ENCODE data around the gene GALNT9.
"Not testable (repeated sequence)": the region's sequence is repeated elsewhere in the genome, so short reads cannot be mapped to it uniquely, and the experiment has no call there.

Gene GALNT9

GRCh38 chr12:132358241-132359225, 29.1 kb upstream of the GALNT9 start:
- not testable (repeated sequence) for DNase-seq

- DNase-seq: no peak
Observed at GRCh38 chr12:132357623-132358186, 28.3 kb upstream of the GALNT9 start.

DNA sequence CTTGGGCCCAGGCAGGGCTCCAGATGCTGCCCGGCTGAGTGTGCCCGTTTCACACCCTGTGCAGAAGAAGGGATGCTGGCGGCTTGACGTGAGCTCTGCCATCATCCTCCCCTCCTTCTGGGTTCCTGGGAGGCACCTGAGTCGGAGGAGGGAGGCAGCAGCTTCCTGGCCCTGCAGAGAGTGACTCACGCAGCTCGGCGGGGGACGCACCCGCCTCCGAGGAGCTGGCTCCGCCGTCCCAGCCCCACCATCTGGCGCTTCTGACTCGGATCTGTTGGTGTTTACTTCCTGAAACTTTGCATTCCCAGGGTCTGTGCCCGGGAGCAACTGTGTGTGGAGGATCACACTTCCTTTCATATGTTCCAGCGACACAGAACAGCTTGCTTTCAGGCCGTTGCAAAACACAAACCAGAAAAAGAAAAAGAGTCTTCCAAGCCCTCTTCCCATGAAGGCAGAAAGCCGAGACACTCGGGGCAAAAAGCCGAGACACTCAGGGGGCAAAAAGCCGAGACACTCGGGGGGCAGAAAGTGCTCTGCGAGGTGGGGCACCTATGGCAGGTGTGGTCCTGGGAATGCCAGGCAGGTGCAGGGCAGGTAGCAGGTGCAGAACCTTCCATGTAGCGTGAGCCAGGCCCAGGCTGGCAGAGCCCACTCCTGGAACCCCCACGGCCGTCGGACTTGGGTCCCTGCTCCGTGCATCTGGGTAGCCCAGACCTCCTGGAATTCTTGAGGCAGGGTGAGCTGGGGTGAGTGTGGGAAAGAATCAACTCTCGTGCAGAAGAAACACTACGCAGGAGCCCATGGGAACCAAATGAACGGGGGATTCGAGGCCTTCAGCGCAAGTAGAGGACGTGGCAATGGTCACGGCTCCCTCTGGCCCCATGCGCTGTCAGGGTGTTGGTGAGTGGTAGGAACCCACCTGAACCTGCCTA, 27.6 kb upstream of the GALNT9 start:
- DNase-seq: peak; percentile 26 to 59 (median 40)

- DNase-seq: no peak
Observed at GRCh38 chr12:132355742-132356681, 26.6 kb upstream of the GALNT9 start.

GRCh38 chr12:132354982-132355680, 25.7 kb upstream of the GALNT9 start:
- no peak for DNase-seq

DNA sequence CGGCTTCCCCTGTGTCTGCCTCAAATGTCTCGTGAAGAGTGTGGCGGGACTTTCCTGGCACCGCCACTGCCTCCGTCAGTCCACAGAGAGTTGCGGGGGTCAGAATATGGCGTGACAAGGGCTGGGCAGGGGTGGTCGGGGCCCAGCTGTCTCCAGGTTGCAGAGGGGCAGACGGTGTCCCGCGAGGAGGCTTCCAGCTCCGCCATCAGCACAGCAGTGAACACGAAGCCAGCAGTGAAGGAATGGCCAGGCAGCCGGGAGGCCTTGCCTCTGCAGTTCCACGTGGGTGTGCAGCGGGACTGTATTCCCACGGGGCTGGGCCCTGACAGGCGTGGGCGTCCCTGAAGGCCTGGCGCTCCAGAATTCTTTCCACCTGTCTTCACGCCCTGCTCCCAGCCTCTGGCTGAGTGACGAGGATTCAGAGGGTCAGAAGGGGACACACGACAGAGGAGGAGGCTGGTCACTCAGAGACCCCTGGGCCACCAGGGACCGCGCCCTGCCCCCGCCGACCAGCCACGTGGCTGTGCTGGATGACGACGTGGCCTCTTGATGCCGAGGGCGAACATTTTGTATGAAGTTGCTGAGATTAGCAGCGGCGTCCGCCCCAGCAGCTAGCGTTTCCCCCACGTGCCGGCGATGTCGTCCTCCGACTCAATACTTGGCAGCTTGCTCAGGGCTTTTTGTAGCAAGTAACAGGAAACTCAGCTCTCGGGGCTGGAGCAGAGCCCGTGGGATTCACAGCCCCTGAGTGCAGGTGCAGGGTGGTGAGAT, 25.0 kb upstream of the GALNT9 start:
- no peak for DNase-seq

DNA sequence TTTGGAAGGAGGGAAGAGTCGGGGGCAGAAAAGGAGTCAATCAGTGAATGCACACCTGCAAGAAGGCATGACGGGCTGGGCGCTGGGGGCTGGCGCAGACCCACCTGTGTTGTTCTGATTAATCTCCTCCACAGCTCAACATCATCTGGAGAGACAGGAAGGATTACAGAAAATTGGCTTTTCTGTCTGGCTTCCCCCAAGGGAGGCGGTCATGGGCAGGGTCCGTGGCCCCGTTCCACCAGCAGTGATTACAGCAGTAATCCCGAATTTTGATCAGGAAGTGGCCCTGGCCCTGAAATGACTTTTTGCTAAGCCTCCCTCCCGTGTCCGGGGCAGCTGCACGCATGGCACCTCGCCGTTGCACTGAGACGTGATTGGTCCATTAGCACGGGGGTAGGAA, 24.4 kb upstream of the GALNT9 start:
- DNase-seq: no peak

- no peak for DNase-seq
Observed at GRCh38 chr12:132352896-132353800, 23.8 kb upstream of the GALNT9 start.

DNA sequence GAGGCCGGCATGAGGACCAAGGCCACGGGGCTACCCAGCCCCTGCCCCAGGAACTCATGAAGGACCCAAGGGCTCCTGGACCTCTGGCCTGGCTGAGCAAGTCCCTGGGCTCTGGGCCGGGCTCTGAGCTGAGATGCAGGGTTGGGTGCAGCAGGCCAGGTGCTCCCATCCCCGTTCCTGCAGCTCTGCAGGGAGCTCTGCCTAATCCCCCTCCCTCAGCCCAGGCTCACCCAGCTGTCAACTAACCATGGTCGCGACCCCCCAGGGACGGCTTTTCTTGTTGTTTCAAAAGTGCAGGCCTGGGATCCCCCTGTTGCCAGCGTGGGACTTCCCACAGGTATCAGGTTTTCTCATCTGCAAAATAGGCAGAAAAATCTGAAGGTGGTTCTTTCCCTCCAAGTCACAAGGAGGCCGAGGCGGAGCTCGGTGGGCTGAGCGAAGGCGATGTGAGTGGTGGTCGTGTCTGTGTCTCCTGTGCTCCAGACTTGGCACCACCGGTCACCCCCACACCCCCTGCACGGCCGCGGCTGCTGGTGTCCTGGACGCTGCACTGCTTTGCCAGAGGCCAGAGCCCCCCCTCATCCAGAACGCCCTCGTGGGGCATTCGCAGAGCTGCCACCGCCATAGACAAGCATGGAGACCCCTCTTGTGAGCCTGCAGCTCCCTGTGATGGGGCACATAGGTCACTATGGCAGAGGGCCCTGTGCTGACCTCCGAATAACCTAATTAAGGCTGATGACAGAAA, 22.5 kb upstream of the GALNT9 start:
- DNase-seq: no peak

DNA sequence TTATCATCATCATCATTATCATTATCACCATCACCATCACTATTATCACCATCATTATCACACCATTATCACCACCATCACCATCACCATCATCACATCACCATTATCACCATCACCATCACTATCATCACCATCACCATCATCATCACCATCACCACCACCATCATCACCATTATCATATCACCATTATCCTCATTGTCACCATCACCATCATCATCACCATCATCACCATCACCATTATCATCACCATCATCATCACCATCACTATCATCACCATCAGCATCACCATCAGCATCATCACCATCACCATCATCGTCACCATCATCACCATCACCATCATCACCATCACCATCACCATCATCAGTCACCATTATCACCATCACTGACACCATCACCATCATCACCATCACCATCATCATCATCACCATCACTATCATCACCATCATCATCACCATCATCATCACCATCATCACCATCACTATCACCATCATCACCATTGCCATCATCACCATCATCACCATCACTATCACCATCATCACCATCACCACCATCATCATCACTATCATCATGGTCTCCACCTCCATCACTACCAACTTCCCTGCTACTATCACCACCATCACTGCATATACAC, 20.2 kb upstream of the GALNT9 start:
- no peak for DNase-seq

- DNase-seq: no peak
Observed at GRCh38 chr12:132348176-132348575, 18.8 kb upstream of the GALNT9 start.

- DNase-seq: no peak
Observed at GRCh38 chr12:132347176-132347855, 17.9 kb upstream of the GALNT9 start.

GRCh38 chr12:132346471-132347175, 17.2 kb upstream of the GALNT9 start:
- DNase-seq: no peak

GRCh38 chr12:132345561-132346200, 16.3 kb upstream of the GALNT9 start:
- DNase-seq: no peak

GRCh38 chr12:132345126-132345525, 15.7 kb upstream of the GALNT9 start:
- DNase-seq: no peak

GRCh38 chr12:132344601-132345000, 15.2 kb upstream of the GALNT9 start:
- DNase-seq: no peak

Data from suppressor macrophage (primary cell).